ENCODE results near the gene HLF. TPM values are rescaled to one million over a fixed set of nuclear protein-coding genes. Genes with fewer than 3 reads are reported as not detected.

HLF gene
- total RNA-seq, 1 experiment from 2014 or later, result 1.3 TPM

GRCh38 chr17:55342800-55343585, 78.2 kb downstream of the HLF start:
- CTCF ChIA-PET, result no interaction called here
- Mint-ChIP-seq H3K4me1 (ENCODE audit: low read depth, unreplicated experiment) (no peaks in the 10 kb centered on the region), H3K4me3 (ENCODE audit: low read depth, unreplicated experiment) (no peak overlapping the region)

GRCh38 chr17:55343900-55344513, 79.2 kb downstream of the HLF start:
- no peak for DNase-seq
- Mint-ChIP-seq H3K27me3 (ENCODE audit: unreplicated experiment) (peaks cover 17% of the 10 kb centered on the region), H3K4me1 (ENCODE audit: low read depth, unreplicated experiment) (peaks cover 5% of the 10 kb centered on the region), H3K9me3 (ENCODE audit: low read depth, unreplicated experiment) (peaks cover 2% of the 10 kb centered on the region), H3K4me3 (ENCODE audit: low read depth, unreplicated experiment) (no peak overlapping the region), H3K27ac (ENCODE audit: unreplicated experiment) (no peak overlapping the region), H3K36me3 (ENCODE audit: insufficient read depth, unreplicated experiment) (no peaks in the 10 kb centered on the region)
- TF ChIP-seq CTCF (IDR thresholded peaks at IDR 0.05; ENCODE audit: unreplicated experiment), result no peak
- CTCF ChIA-PET, result no interaction called here
- no TSS peak for BruUV-seq (replicated peaks)
- intact Hi-C loops (cut with micrococcal nuclease; ENCODE audit: unreplicated experiment), result no loop called here

More at GRCh38 chr17:55342800-55343585, 78.2 kb downstream of the HLF start:
- no TSS peak for BruUV-seq (replicated peaks)
- TF ChIP-seq CTCF (IDR thresholded peaks at IDR 0.05; ENCODE audit: unreplicated experiment), result no peak
- Mint-ChIP-seq H3K9me3 (ENCODE audit: low read depth, unreplicated experiment) (peaks cover 2% of the 10 kb centered on the region), H3K27me3 (ENCODE audit: unreplicated experiment) (peaks cover 20% of the 10 kb centered on the region), H3K27ac (ENCODE audit: unreplicated experiment) (no peak overlapping the region), H3K36me3 (ENCODE audit: insufficient read depth, unreplicated experiment) (no peaks in the 10 kb centered on the region)
- intact Hi-C loops (cut with micrococcal nuclease; ENCODE audit: unreplicated experiment), result no loop called here
- no peak for DNase-seq

GRCh38 chr17:55344514-55344997, 79.8 kb downstream of the HLF start:
- intact Hi-C loops (cut with micrococcal nuclease; ENCODE audit: unreplicated experiment), result no loop called here
- BruUV-seq (replicated peaks), result no TSS peak
- Mint-ChIP-seq H3K9me3 (ENCODE audit: low read depth, unreplicated experiment) (peaks cover 2% of the 10 kb centered on the region), H3K36me3 (ENCODE audit: insufficient read depth, unreplicated experiment) (no peaks in the 10 kb centered on the region), H3K4me1 (ENCODE audit: low read depth, unreplicated experiment) (peaks cover 7% of the 10 kb centered on the region), H3K27me3 (ENCODE audit: unreplicated experiment) (peaks cover 12% of the 10 kb centered on the region), H3K27ac (ENCODE audit: unreplicated experiment) (no peak overlapping the region), H3K4me3 (ENCODE audit: low read depth, unreplicated experiment) (no peak overlapping the region)
- CTCF ChIA-PET, result interaction anchor here (0.6 kb wide), 1 partner anchor 450 kb away, joined by 3 read pairs; no protein-coding TSS in a partner anchor
- DNase-seq, result no peak
- no peak for TF ChIP-seq CTCF (IDR thresholded peaks at IDR 0.05; ENCODE audit: unreplicated experiment)

- CTCF ChIA-PET, result interaction anchor here (0.6 kb wide), 1 partner anchor 449 kb away, joined by 3 read pairs; no protein-coding TSS in a partner anchor
- Mint-ChIP-seq H3K4me1 (ENCODE audit: low read depth, unreplicated experiment) (peaks cover 7% of the 10 kb centered on the region), H3K36me3 (ENCODE audit: insufficient read depth, unreplicated experiment) (no peaks in the 10 kb centered on the region), H3K4me3 (ENCODE audit: low read depth, unreplicated experiment) (no peak overlapping the region), H3K9me3 (ENCODE audit: low read depth, unreplicated experiment) (peaks cover 2% of the 10 kb centered on the region), H3K27ac (ENCODE audit: unreplicated experiment) (no peak overlapping the region), H3K27me3 (ENCODE audit: unreplicated experiment) (peaks cover 6% of the 10 kb centered on the region)
- DNase-seq, result no peak
- no TSS peak for BruUV-seq (replicated peaks)
- no peak for TF ChIP-seq CTCF (IDR thresholded peaks at IDR 0.05; ENCODE audit: unreplicated experiment)
- intact Hi-C loops (cut with micrococcal nuclease; ENCODE audit: unreplicated experiment), result loop anchor here (5.0 kb wide), 1 partner anchor 288 kb away; no protein-coding TSS in a partner anchor
Observed at GRCh38 chr17:55345132-55345531, 80.4 kb downstream of the HLF start.
